ENCODE data around the gene CDX2. TPM values are rescaled to one million over a fixed set of nuclear protein-coding genes. Genes with fewer than 3 reads are reported as not detected.
A peak's percentile ranks its signal among the peaks of the same experiment; 100 is the strongest.

Gene CDX2
- total and polyA plus RNA-seq, 9 of the 15 experiments (the other 6 are each of a cell fraction or from before 2014, with no cell fraction given) = 0.04 TPM; not detected in 8

DNA sequence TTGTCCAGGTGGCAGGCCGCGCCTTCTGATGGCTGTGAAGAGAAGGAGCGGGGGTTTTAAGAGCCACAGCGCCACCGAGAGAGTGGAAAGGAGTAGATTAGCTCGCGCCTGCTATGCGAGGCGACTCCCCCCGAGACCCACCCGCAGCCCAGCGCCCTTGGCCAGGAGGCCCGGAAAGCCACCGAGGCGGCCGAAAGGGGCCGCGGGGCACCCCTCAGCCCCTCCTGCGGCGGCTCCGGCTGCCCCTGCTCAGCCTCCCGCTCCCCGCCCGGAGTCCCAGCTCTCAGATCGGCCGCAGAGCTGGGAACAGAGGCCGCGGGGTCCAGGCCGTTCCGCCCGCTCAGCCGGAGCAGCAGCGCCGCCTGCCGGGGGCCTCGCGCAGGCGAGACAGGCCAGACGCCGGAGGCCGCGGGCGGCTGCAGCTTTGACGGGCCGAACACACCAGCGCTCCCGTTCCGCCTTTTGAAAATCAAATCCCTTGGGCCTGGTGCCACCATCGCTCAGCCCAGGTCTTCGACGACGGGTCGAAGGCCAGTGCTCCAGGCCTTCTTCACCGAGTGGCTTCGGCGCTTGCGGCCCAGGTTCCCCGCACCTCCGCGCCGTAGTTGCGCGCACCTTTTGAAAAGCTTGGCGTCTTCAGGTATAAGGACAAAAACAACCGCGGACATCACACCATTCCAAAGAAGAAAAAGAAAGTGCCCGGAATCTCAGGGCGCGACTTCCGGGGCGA is 15.3 kb downstream of the CDX2 start (continued):
- TF ChIP-seq, protein P1, sequence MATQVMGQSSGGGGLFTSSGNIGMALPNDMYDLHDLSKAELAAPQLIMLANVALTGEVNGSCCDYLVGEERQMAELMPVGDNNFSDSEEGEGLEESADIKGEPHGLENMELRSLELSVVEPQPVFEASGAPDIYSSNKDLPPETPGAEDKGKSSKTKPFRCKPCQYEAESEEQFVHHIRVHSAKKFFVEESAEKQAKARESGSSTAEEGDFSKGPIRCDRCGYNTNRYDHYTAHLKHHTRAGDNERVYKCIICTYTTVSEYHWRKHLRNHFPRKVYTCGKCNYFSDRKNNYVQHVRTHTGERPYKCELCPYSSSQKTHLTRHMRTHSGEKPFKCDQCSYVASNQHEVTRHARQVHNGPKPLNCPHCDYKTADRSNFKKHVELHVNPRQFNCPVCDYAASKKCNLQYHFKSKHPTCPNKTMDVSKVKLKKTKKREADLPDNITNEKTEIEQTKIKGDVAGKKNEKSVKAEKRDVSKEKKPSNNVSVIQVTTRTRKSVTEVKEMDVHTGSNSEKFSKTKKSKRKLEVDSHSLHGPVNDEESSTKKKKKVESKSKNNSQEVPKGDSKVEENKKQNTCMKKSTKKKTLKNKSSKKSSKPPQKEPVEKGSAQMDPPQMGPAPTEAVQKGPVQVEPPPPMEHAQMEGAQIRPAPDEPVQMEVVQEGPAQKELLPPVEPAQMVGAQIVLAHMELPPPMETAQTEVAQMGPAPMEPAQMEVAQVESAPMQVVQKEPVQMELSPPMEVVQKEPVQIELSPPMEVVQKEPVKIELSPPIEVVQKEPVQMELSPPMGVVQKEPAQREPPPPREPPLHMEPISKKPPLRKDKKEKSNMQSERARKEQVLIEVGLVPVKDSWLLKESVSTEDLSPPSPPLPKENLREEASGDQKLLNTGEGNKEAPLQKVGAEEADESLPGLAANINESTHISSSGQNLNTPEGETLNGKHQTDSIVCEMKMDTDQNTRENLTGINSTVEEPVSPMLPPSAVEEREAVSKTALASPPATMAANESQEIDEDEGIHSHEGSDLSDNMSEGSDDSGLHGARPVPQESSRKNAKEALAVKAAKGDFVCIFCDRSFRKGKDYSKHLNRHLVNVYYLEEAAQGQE (IDR thresholded peaks at IDR 0.05; ENCODE audit: borderline replicate concordance) = 0 out of 2 replicates have a peak, but pooled peaks have one; percentile 36
- TF ChIP-seq, protein P1 (CRISPR knock-in tag; IDR thresholded peaks at IDR 0.05; ENCODE audit: low read depth) = no peak
- TF ChIP-seq, protein P2, sequence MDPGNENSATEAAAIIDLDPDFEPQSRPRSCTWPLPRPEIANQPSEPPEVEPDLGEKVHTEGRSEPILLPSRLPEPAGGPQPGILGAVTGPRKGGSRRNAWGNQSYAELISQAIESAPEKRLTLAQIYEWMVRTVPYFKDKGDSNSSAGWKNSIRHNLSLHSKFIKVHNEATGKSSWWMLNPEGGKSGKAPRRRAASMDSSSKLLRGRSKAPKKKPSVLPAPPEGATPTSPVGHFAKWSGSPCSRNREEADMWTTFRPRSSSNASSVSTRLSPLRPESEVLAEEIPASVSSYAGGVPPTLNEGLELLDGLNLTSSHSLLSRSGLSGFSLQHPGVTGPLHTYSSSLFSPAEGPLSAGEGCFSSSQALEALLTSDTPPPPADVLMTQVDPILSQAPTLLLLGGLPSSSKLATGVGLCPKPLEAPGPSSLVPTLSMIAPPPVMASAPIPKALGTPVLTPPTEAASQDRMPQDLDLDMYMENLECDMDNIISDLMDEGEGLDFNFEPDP (CRISPR knock-in tag; IDR thresholded peaks at IDR 0.05) = no peak
- peak; percentile 64 for TF ChIP-seq SMC3 (conservative IDR thresholded peaks at IDR 0.05; ENCODE audit: insufficient read depth, low read depth, low read length)

Measured in K562 (cell line).